Renal cortical epithelial cell (primary cell): ENCODE results near the gene NTMT1. TPM values are rescaled to one million over a fixed set of nuclear protein-coding genes. Genes with fewer than 3 reads are reported as not detected.
"Not testable (repeated sequence)": the region's sequence is repeated elsewhere in the genome, so short reads cannot be mapped to it uniquely, and the experiment has no call there.

ENCODE experiments used
- DNase-seq: peaks from one replicate; pipeline ENCODE4 v3.0.0-alpha.2; 2011; ENCODE audit warnings: low read depth
- total RNA-seq: library from RNA; depleted of rRNA; stranded (reverse); fragments of >200 nt; gene quantifications from 2 replicates; pipeline ENCODE4 v1.2.3, GENCODE V29; 2014

The NTMT1 gene
- total RNA-seq, 1 donor from 2014 or later: 22.2 TPM

DNA sequence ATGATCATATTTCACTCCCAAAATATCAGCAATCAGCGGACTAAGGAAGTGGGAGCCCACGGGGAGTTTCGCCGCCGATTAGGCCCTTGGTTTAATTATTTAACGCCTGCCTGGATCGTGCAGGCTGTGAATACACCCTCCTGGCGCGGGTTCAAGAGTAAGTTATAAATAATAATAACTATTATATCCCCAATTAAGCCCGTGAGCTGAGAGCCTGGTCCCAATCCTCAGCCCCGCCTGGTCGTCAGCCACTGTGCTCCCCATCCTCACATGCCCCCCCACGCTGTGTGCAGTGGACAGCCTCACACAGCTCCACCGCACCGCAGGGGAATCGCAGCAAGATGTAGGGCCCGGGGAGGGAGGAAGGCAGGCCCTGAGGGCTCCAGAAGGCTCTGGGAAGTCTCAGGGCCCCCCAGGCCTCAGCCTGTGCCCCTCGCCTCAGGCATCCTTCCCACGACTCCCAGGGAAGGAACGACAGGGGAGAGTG lies 28.6 kb downstream of the NTMT1 start:
- DNase-seq: no peak

DNA sequence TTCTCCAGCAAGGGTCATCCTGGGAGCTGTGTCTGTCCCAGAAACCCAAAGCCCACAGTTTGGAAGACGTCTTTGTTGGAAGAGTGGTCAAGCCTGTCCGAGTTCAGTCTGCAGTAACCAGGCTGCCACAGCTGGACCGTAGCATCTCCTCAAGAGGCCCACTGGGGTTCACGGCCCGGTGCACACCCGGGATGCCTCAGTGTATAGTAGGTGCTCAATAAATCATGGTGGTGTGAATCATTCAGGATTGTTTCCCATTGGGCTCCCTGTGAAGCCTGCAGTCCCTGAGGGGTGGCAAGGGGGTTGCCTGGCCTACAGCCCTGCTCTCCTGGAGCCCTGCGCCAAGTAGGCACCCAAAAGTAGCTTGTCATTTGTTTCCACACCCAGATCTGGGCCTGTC lies 29.2 kb downstream of the NTMT1 start:
- DNase-seq: peak; percentile 8

DNA sequence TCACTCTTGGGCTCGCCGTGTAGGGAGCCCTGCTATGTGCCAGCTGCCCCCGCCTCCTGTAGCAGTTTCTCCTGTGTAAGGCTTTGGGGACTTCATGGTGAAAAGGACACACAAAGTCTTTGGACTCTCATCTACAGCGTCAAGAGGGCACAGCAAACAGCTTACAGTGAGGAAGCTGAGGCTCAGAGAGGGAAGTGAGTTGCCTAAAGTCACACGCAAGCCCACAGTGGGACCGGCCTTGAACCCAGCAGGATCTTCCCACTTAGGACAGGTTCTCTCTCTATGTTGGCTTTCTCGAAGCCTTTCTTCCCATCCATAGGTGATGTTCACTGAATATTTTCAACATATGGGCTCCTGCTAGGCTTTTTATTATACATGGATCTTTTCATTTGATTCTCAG lies 29.7 kb downstream of the NTMT1 start:
- no peak for DNase-seq

DNA sequence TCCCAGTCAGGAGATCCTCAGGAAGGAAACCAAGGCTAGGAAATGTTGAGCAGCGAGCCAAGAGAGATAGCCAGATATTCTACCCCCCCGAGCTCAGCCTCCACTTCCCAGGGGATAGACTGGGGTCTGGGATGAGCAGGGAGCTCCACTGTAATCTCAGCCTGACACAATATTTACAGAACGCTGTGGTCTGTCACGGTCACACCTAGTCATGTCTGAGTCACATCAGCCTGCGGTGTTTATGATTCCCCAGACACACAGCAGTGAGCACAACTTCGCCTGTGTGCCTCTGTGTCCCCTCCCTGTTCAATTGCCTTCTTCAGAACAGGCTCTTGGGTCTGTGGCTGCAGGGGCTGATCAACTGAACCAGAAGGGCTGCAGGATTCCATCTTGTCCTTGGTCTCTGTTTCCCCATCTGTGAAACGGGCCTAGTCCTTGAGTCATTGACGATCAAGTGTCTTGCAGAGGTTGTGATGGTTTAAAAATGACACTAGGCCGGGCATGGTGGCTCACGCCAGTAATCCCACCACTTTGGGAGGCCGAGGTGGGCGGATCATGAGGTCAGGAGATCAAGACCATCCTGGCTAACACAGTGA lies 30.9 kb downstream of the NTMT1 start:
- peak; percentile 70 for DNase-seq

DNA sequence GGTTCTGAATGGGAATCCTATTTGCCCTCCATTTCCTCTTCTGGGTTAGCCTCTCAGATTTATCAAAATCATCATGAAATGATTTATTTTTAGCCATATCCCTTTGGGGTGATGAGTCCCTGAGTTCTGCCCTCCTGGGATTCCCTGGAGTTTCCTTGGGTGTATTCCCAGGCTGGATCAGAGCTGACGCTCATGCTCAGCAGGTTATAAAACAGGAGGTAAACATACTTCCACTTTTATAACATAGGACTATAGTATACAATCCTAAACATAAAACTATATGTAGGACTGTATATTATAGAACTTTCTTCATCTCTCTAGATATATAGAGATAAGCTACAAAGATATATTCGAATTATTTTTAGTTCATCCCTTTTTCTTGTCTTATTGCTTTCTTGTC lies 35.1 kb downstream of the NTMT1 start:
- DNase-seq: no peak

DNA sequence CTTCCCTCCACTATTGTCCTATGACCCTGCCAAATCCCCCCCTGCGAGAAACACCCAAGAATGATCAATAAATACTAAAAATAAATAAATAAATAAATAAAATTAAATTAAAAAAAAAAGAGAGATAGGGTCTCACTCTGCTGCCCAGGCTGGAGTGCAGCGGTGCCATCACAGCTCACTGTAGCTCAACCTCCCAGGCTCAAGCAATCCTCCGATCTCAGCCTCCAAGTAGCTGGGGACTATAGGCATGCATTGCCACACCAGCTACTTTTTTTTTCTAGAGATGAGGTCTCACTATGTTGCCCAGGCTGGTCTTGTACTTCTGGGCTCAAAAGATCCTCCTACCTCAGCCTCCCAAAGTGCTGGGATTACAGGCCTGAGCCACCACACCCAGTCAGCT lies 36.3 kb downstream of the NTMT1 start:
- not testable (repeated sequence) for DNase-seq

DNA sequence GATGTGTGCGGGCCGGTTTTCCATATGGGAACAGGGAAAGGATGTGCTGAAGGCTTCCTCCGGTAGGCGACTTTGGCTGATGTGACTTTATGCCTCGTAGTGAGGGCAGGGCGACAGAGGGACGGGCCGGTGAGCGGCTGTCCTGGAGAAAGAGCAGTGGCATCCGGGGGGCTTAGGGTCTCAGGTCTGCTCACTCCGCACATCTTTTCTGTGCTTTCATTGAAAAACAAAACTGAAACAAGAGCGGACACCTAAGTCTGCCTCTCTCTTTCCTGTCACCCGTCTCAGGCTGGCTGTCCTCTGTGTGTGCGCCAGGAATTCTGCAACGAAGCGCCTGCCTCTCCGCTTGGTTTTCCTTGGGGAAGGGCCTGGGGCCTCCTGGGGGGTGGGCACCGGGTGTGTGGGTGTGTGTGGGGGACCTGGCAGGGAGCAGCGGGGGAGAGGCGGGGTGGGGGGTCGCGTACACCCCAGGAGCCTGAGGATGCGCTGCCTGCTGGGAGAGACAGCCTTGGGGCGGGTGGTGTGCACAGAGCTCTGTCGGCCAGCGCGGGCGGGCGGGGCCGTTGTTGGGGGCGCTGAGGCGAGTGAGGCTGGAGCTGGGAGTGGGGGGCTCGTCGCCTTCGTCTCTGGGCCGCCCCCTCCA lies 38.9 kb downstream of the NTMT1 start:
- DNase-seq: no peak

DNA sequence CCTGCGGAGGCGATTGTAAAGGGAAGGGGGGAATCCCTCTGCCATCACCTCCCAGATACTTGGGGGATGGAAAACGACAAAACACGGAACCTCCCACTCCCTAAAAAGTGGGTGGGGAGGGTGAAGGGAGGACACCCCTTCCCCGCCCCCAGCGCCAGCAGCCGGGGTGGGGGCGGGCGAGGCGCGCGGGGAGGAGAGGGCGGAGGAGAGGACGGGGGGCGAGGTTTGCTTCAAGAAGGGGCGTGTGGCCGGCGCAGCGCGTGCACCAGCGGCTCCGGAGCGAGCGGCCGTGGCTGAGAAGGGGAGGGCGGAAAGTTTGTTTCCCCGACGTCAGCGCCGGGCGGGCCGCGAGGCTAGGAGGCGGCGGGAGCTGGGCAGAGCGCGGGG lies 39.4 kb downstream of the NTMT1 start, which contains the start of gene PRRX2:
TSS of gene PRRX2 (plus strand) at position 259 of the 387 bp plus-strand sequence. CDS start 221 bp downstream, outside the sequence.
- no peak for DNase-seq

DNA sequence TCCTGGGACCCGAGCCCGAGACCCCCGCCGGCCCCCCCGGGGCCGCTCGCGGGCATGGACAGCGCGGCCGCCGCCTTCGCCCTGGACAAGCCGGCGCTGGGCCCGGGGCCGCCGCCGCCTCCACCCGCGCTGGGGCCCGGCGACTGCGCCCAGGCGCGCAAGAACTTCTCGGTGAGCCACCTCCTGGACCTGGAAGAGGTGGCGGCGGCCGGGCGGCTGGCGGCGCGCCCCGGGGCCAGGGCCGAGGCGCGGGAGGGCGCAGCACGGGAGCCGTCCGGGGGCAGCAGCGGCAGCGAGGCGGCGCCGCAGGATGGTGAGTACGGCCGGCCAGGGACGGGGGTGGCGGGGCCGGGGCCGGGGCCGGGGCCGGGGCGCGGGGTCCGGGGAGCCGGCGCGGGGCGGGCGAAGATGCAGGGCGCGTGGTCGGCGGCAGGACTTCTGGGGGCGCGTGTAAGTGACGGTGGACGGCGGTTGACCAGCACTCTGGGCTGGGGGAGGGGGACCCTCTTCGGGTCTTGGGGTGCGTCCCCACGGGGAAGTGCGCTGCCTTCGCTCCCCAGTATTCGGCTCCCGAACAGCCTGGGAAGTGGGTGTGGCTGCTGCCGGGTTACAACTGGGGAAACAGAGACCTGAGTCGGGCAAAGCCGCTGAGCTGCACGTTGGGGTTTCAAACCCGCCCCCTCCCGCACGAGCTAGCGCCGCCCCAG lies 40.0 kb downstream of the NTMT1 start:
- DNase-seq: no peak

DNA sequence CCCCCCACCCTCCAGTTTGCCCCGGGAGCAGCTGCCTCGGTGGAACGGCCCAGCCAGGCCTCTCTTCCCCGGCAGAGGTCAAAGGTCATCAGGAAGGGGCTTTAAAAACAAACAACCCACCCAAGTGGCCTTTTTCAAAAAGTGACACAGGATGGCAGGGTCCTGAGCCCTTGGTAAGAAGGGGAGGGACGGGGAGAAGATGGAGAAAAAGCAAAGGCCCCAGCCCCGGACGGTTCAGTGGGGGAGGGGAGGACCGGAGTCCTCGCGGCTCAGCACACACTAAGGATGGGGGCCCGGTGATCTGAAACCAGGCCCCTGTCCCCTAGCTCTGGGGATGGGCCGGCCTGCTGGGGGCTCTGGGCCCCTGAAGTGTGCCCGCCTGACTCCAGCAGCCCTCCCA lies 40.6 kb downstream of the NTMT1 start:
- DNase-seq: no peak

DNA sequence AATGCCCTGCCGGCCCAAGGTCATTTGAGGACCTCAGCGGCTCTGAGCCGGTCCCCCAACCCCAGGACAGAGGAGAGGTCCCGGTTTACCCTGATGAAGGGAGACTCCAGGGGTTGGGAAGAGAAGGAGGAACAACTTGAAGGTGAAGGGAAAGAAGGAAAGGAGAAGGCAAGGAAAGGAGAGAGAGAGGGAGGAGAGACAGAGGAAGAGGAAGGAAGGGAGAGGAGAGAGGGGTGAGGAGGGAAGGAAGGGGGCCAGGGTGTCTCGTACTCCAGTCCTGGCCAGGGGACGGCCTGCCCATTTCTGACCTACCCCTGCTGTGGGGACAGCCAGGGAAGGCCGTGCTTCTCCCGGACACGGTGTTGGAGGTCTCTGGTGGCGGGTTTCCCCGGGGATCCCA lies 41.4 kb downstream of the NTMT1 start:
- no peak for DNase-seq

DNA sequence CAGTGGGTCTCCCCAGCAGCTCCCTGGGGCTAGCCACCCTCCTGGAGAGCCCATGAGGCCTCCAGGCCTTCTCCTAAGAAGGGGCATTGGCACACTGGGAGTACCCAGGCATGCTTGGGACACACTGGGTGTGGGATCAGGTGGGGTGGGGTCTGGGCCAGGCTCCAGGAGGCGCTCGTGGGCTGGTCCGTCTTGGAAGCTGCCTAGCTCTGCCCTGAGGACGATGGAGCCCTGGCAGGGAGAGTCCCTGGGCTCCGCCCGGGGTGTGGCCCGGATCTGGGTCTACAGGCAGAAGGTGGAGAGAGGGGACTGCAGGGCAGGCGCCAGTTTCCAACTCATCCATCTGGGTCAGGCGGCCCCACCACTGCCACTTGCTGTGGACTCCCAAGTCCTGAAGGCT lies 41.9 kb downstream of the NTMT1 start:
- DNase-seq: no peak

DNA sequence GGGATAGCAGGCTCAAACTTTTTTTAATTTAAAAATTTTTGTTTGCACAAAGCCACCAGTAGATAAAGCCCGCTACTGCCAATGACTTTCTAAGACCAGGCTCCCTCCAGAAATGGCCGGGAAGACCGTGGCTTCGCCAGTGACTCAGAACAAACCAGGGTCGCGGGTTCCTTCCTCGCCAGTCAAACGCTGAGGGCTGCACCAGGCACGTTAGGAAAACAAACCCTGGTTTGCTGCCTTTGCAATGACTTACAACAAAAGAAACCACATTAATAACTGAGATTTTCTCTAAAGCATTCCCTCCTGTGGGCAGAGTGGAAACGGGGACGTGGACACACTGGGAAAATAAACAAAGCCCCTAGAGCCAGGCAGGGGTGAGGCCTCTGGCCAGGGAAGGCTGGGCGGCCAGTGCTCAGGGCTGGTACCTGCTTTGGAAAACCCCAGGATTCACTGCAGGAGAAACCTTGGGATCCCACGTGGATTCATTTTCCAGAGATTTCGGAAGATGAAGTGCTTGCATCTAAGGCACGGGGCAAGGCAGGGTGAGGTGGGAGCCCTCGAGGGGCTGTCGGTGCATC lies 43.3 kb downstream of the NTMT1 start:
- peak; percentile 73 for DNase-seq

DNA sequence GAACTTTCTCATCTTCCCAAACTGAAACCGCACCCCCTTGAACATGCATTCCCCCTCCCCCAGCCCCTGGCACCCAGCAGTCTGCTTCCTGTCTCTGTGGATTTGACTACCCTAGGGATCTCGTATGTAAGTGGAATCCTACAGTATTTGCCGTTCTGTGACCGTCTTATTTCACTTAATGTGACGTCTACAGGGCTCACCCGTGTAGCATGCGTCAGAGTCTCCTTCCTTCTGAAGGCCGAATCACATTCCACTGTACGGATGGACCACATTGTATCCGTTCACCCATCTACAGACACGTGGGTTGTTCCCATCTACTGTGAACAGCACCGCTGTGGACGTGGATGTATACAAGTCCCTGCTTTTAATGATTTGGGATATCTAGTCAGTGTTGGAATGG lies 44.0 kb downstream of the NTMT1 start:
- DNase-seq: no peak

DNA sequence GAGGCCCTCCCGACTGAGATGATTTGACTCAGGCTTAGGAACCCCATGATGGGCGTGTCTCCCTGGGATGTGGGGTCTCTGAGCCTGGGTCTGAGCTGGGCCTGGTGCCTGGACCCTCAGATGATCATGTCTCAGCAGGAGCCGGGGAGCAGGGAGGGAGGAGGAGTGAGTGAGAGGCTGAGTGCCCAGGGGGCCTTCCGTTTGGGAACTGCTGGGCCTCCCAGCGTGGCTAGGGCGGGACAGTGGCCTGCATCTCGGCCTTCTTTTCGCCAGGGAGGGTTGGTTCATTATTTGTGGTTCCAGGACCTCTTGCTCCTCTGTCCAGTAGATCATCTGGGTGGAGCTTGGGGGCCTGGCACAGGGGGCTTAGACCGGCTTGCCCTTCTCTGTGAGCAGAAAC lies 45.1 kb downstream of the NTMT1 start:
- DNase-seq: no peak

DNA sequence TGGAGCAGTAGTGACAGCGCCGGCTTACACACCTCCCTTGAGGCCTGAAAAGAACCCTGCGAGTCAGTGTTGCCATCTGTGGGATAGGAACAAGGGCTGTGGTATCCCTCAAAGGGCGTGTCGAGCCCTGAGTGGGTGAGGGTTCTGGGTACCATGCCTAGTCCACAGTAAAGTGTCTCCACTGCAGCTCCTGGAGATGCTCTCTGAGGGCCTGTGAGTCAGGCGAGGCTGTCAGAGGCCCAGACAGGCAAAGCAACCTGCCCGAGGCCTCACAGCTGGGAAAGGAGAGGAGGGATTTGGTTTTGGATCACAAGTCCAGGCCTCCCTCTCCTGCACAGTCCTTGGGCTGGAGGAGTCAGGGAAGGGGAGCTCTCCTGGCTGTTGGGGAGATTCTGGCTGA lies 45.6 kb downstream of the NTMT1 start:
- DNase-seq: no peak

DNA sequence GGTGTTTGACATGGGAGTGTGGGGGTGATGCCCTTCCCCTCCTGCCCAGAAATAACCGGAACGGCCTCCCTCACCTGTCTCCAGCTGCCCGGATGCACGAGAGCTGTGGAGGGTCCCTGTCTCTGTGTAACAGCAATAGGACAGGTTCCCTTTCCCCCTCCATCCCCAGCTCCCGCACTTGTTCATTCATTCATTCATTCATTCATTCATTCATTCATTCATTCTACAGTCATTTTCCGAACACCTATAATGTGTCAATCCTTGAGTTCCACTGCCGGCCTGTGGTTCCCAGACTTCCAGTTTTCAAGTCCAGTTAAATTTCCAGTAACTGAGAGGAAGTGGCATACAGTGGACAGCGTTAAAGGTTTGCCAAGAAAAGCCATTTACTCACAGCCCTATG lies 46.7 kb downstream of the NTMT1 start:
- DNase-seq: no peak

DNA sequence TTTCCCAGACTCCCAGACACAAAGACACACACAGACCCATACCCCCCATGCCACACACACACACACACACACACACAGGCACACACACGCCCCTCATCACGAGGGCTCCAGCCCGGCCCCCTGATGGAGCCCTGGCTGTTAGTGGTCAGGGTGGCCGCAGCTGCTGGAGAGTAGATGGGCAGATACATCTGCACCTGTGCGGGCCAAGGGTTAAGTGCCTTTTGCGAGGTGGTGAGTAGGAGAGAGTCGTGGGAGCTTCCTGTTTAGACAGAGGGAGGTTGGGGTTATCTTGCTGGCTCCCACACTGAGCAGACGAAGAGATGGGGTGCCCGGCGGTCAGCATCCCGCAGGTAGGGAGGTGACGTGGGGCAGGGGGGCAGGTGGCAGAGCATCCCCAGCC lies 47.6 kb downstream of the NTMT1 start:
- DNase-seq: no peak

DNA sequence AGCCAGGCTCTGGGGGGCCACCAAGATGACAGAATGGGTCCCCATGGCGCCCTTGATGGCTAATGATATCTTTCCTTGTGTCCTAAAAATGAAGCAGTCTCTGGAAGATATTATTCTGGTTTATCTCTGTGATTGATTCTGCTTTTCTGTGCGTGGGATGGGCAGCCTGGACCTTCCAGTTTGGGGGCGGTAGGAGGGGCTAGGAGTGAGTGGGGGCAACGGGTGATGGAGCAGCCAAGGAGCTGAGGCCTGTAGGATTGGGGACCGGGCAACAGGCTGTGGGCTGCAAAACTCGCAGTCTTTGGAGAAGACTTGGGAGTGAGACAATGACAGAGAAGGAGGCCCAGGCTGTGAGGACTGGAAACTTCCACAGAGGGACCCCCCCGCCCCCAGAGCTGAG lies 48.3 kb downstream of the NTMT1 start:
- DNase-seq: no peak

DNA sequence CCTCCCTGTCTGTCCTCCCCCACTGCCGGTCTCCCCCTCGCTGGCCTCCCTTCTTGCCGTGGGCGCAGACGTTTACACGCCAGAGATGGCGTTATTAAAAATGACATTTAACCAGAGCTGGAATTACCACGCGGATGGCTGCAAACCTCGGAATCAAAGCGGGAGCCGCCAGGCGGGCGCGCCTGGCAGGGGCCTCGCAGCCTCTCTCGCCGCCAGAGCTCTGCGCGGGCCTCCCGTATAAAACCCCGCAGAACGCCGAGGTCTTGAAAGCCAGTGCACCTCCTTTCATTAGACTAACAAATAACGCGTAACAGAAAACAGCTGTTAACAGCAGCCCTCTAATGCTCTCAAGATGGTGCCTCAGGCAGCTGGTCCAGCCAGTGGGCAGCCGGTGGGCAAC lies 49.7 kb downstream of the NTMT1 start:
- DNase-seq: no peak

DNA sequence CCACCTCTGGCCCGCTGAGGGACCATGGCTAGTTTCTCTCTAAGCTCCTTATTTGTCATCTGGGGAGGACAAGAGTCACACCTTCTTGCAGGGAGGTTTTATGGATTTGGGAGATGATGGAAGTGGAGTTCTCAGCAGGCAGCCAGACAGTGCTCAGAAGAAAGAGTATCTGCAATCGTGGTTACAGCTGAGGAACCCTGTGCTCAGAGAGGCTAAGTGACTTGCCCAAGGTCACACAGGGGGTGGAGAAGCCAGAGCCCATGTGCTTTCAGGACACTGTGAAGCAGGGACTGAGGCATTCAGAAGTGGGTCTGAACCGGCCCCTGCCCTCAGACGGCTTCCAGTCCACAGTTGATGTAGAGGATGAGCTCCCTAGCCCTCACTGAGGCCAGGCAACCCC lies 50.3 kb downstream of the NTMT1 start:
- no peak for DNase-seq

DNA sequence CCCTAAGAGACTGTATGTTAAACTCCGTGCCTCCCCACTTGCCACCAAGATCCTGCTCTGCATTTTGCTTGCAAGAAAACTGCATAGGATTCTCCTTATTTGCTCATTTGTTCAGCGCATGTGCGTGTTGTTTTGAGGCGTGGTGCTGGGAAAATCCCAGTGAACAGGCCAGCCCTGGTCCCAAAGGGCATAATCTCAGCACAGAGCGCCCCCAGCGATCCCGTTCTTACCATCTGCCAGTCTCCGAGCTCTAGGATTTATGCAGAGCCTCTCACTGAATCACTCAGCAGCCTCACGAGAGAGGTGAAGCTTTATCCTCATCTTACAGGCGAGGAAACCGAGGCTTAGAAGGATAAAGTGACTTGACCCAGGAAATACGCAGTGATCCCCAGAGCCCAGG lies 51.0 kb downstream of the NTMT1 start:
- DNase-seq: no peak

DNA sequence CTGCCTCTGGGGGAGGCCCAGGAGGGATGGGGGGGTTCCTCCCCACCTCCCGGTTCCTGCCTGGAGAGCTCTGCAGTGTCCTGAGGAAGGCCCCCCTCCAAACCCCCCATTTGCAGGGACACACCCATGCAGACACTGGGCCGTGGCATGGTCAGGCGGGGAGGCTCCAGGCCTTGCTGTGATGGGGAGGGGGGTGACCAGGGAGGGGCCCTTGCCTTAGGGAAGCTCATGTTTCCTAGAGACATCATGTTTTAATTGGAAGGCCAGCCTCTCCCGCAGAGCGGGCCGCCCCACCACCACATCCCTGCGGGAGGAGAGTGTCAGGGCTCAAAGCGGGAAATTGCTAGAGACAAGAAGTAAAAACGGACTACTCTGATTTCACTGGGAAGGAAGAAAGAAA lies 51.5 kb downstream of the NTMT1 start:
- DNase-seq: no peak
